Ecto neural progenitor cell (in vitro differentiated cells): ENCODE measurements around the gene AP2M1.
"Not testable (repeated sequence)": the region's sequence is repeated elsewhere in the genome, so short reads cannot be mapped to it uniquely, and the experiment has no call there.

Experiments
- DNase-seq: peaks from one replicate; pipeline ENCODE4 v3.0.0-alpha.2; 2018; ENCODE audit warnings: low spot score

The AP2M1 gene

GRCh38 chr3:184157206-184157605 lies 17.4 kb upstream of the AP2M1 start:
- no peak for DNase-seq

GRCh38 chr3:184158404-184158803 lies 16.3 kb upstream of the AP2M1 start:
- no peak for DNase-seq

GRCh38 chr3:184160456-184160855 lies 14.2 kb upstream of the AP2M1 start:
- DNase-seq: no peak

- not testable (repeated sequence) for DNase-seq
Observed at GRCh38 chr3:184162571-184163070, 12.0 kb upstream of the AP2M1 start.

- DNase-seq: no peak
Observed at GRCh38 chr3:184164648-184165330, 9.9 kb upstream of the AP2M1 start.

GRCh38 chr3:184165543-184165942 lies 9.1 kb upstream of the AP2M1 start:
- no peak for DNase-seq

GRCh38 chr3:184166671-184167070 lies 8.0 kb upstream of the AP2M1 start:
- DNase-seq: no peak

GRCh38 chr3:184167786-184168185 lies 6.9 kb upstream of the AP2M1 start:
- DNase-seq: no peak

- DNase-seq: no peak
Observed at GRCh38 chr3:184168363-184169120, 6.1 kb upstream of the AP2M1 start.

GRCh38 chr3:184169896-184170875 lies 4.5 kb upstream of the AP2M1 start:
- DNase-seq: no peak

GRCh38 chr3:184171562-184171961 lies 3.1 kb upstream of the AP2M1 start:
- DNase-seq: no peak

- DNase-seq: no peak
Observed at GRCh38 chr3:184172681-184173373, 1.8 kb upstream of the AP2M1 start.

GRCh38 chr3:184173374-184173722 lies 1.3 kb upstream of the AP2M1 start:
- DNase-seq: no peak

GRCh38 chr3:184174284-184174645 lies 390 bp upstream of the AP2M1 start:
- DNase-seq: no peak

GRCh38 chr3:184175506-184175905 lies 851 bp downstream of the AP2M1 start:
- DNase-seq: no peak

- no peak for DNase-seq
Observed at GRCh38 chr3:184175981-184176376, 1.3 kb downstream of the AP2M1 start.

GRCh38 chr3:184176377-184177330 lies 2.0 kb downstream of the AP2M1 start:
- DNase-seq: peak; percentile 87

GRCh38 chr3:184177331-184177731 lies 2.7 kb downstream of the AP2M1 start:
- peak; percentile 69 for DNase-seq

GRCh38 chr3:184177767-184178306 lies 3.2 kb downstream of the AP2M1 start:
- DNase-seq: no peak

GRCh38 chr3:184178521-184179138 lies 4.0 kb downstream of the AP2M1 start:
- no peak for DNase-seq
